Embryonic facial prominence (tissue), 1 donor: ENCODE data around the gene CHM.

Experiments used
- DNase-seq: peaks from one replicate; pipeline ENCODE4 v3.0.0-alpha.2; 2016; ENCODE audit errors: extremely low spot score

CHM gene

GRCh38 chrX:85907316-85907715 is 140.0 kb downstream of the CHM start:
- DNase-seq: no peak

GRCh38 chrX:85906399-85906798 is 141.0 kb downstream of the CHM start:
- no peak for DNase-seq

GRCh38 chrX:85905851-85906250 is 141.5 kb downstream of the CHM start:
- DNase-seq: no peak

- DNase-seq: no peak
Measured at GRCh38 chrX:85903692-85904471, 143.5 kb downstream of the CHM start.

- no peak for DNase-seq
Measured at GRCh38 chrX:85897362-85898126, 149.8 kb downstream of the CHM start.

- no peak for DNase-seq
Measured at GRCh38 chrX:85882601-85883000, 164.8 kb downstream of the CHM start.

- DNase-seq: no peak
Measured at GRCh38 chrX:85870585-85870984, 176.8 kb downstream of the CHM start.

- DNase-seq: no peak
Measured at GRCh38 chrX:85865324-85865723, 182.0 kb downstream of the CHM start.

- no peak for DNase-seq
Measured at GRCh38 chrX:85859426-85859825, 187.9 kb downstream of the CHM start.

- no peak for DNase-seq
Measured at GRCh38 chrX:85851418-85851817, 195.9 kb downstream of the CHM start.

- DNase-seq: no peak
Measured at GRCh38 chrX:85836868-85837267, 210.5 kb downstream of the CHM start.

GRCh38 chrX:85828771-85829170 is 218.6 kb downstream of the CHM start:
- DNase-seq: no peak

- DNase-seq: no peak
Measured at GRCh38 chrX:85815203-85815751, 232.1 kb downstream of the CHM start.
